Smooth muscle cell (in vitro differentiated cells): ENCODE data around the gene ZNF618. TPM values are rescaled to one million over a fixed set of nuclear protein-coding genes. Genes with fewer than 3 reads are reported as not detected.

Experiments used
- DNase-seq: peaks from one replicate; lab custom pipeline; 2025; ENCODE audit not compliant: unreplicated experiment; lab: John Stamatoyannopoulos, UW
- H2AFZ ChIP-seq: fragments of 200-600 bp; sonication (generic); 2 replicates; pipeline ENCODE4 v1.6.0; 2016; ENCODE audit warnings: antibody characterized with exemption, low read depth, mild to moderate bottlenecking
- H3F3A ChIP-seq: fragments of 200-600 bp; sonication (generic); 2 replicates; pipeline ENCODE4 v1.6.0; 2017; ENCODE audit warnings: antibody characterized with exemption, low read depth
- H3K27ac ChIP-seq: fragments of 200-600 bp; sonication (generic); 2 replicates; pipeline ENCODE4 v1.5.1; 2016; ENCODE audit warnings: low read depth, mild to moderate bottlenecking
- H3K27me3 ChIP-seq: fragments of 200-600 bp; sonication (generic); 2 replicates; pipeline ENCODE4 v1.6.1; 2016; ENCODE audit warnings: low read depth, mild to moderate bottlenecking
- H3K36me3 ChIP-seq: fragments of 200-600 bp; sonication (generic); 2 replicates; pipeline ENCODE4 v1.5.1; 2016; ENCODE audit warnings: low read depth
- H3K4me1 ChIP-seq: fragments of 200-600 bp; sonication (generic); 2 replicates; pipeline ENCODE4 v1.5.1; 2016; ENCODE audit warnings: low read depth
- H3K4me2 ChIP-seq: fragments of 200-600 bp; sonication (generic); 2 replicates; pipeline ENCODE4 v1.6.0; 2016; ENCODE audit warnings: mild to moderate bottlenecking
- H3K4me3 ChIP-seq: fragments of 200-600 bp; sonication (generic); 2 replicates; pipeline ENCODE4 v1.5.1; 2016; ENCODE audit warnings: mild to moderate bottlenecking
- H3K79me2 ChIP-seq: fragments of 200-600 bp; sonication (generic); 2 replicates; pipeline ENCODE4 v1.6.0; 2016; ENCODE audit warnings: low read depth, mild to moderate bottlenecking
- H3K9ac ChIP-seq: fragments of 200-600 bp; sonication (generic); 2 replicates; pipeline ENCODE4 v1.6.0; 2016; ENCODE audit warnings: low read depth
- H3K9me3 ChIP-seq: fragments of 200-600 bp; sonication (generic); replicated peaks from 2 replicates; pipeline ENCODE4 v1.5.1; 2016; ENCODE audit warnings: low read depth
- H4K20me1 ChIP-seq: fragments of 200-600 bp; sonication (generic); 2 replicates; pipeline ENCODE4 v1.6.0; 2016; ENCODE audit warnings: low read depth
- CTCF ChIP-seq: fragments of 200-600 bp; sonication (generic); IDR thresholded peaks from 2 replicates; pipeline ENCODE4 v1.5.1; 2017; ENCODE audit warnings: borderline replicate concordance, mild to moderate bottlenecking, antibody characterized with exemption; ENCODE audit not compliant: insufficient read depth, poor library complexity, severe bottlenecking
- WGBS: methylation state at CpG from one replicate; pipeline ENCODE4 v1.1.7; 2016; ENCODE audit warnings: low lambda C conversion rate; 5-methylcytosine and 5-hydroxymethylcytosine counted together
- polyA plus RNA-seq: library from polyadenylated mRNA; unstranded; fragments of >200 nt; fragmentation: Nextera tagmentation; extraction: Ambion mirVana; gene quantifications from 2 replicates; pipeline ENCODE4 v1.2.1, GENCODE V29; 2016
- total RNA-seq: library from RNA; depleted of rRNA; stranded (reverse); fragments of >200 nt; gene quantifications from 2 replicates; pipeline ENCODE4 v1.2.3, GENCODE V29; 2014

ZNF618 gene
- total and polyA plus RNA-seq, 2 experiments from 2014 or later: 9.9 to 19.5 TPM

GRCh38 chr9:114001410-114001685 is 125.2 kb downstream of the ZNF618 start:
- no peak overlapping the region for H3K4me2 ChIP-seq
- H2AFZ ChIP-seq: no peak overlapping the region
- H4K20me1 ChIP-seq: peaks cover 14% of the 10 kb centered on the region
- DNase-seq: no peak
- WGBS: 84% methylated on average over 3 of the region's 3 CpGs
- no peaks in the 10 kb centered on the region for H3K27me3 ChIP-seq
- H3K4me3 ChIP-seq: no peak overlapping the region
- H3F3A ChIP-seq: peaks cover 6% of the 10 kb centered on the region
- H3K9ac ChIP-seq: no peak overlapping the region
- no peaks in the 10 kb centered on the region for H3K36me3 ChIP-seq
- no peak overlapping the region for H3K27ac ChIP-seq
- no peaks in the 10 kb centered on the region for H3K79me2 ChIP-seq
- H3K4me1 ChIP-seq: peaks cover 4% of the 10 kb centered on the region
- H3K9me3 ChIP-seq: no peaks in the 10 kb centered on the region
- TF ChIP-seq CTCF: no peak

- 94% methylated on average over 12 of the region's 12 CpGs for WGBS
- no peak for TF ChIP-seq CTCF
- H3K4me3 ChIP-seq: no peak overlapping the region
- no peak overlapping the region for H2AFZ ChIP-seq
- peaks cover 4% of the 10 kb centered on the region for H3K4me1 ChIP-seq
- no peaks in the 10 kb centered on the region for H3K27me3 ChIP-seq
- no peak overlapping the region for H3K27ac ChIP-seq
- DNase-seq: no peak
- no peaks in the 10 kb centered on the region for H3K9me3 ChIP-seq
- peaks cover 6% of the 10 kb centered on the region for H3F3A ChIP-seq
- no peaks in the 10 kb centered on the region for H3K36me3 ChIP-seq
- peaks cover 13% of the 10 kb centered on the region for H4K20me1 ChIP-seq
- no peaks in the 10 kb centered on the region for H3K79me2 ChIP-seq
- no peak overlapping the region for H3K9ac ChIP-seq
- H3K4me2 ChIP-seq: no peak overlapping the region
Observed at GRCh38 chr9:114001794-114002261, 125.7 kb downstream of the ZNF618 start.

DNA sequence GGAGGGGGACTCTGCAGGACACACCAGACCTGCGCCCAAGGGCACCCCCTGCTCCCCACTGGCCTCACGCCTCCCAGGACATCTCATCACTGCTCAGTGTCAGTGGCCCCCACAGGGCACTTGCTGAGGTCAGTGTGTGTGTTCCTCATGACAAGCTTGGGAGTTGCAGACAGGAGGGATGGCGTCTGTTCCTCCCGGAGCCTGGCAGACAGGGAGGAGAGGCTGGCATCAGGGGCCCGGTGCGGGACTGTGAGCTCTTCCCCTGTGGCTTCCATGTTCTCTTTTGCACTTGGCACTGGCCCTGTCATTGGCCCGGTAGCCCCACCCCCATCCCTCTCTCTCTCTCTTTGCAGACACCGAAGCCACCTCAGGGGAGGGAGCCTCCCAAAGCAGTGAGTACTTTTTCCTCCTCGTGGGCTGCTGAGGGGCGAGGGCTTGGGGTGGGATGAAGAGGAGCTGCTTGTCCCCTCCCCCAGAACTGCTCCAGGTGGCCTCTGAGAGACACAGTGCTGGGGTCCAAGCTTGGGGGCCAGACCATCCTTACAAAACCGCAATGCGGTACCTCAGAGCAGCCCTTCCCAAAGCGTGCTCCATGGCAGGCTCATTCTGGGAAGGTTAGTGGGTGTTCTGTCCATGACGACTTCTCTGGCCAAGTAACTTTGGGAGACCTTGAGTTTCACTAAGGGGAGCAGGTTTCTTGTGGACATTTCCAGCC is 126.3 kb downstream of the ZNF618 start:
- TF ChIP-seq CTCF: no peak
- H3K4me3 ChIP-seq: no peak overlapping the region
- WGBS: 93% methylated on average over 14 of the region's 14 CpGs
- no peaks in the 10 kb centered on the region for H3K27me3 ChIP-seq
- no peak for DNase-seq
- no peak overlapping the region for H2AFZ ChIP-seq
- no peaks in the 10 kb centered on the region for H3K9me3 ChIP-seq
- H3F3A ChIP-seq: peaks cover 6% of the 10 kb centered on the region
- peaks cover 4% of the 10 kb centered on the region for H3K4me1 ChIP-seq
- H3K9ac ChIP-seq: no peak overlapping the region
- peak overlapping the region; percentile 80 for H3K27ac ChIP-seq
- no peak overlapping the region for H3K4me2 ChIP-seq
- H3K36me3 ChIP-seq: no peaks in the 10 kb centered on the region
- peaks cover 13% of the 10 kb centered on the region for H4K20me1 ChIP-seq
- no peaks in the 10 kb centered on the region for H3K79me2 ChIP-seq

DNA sequence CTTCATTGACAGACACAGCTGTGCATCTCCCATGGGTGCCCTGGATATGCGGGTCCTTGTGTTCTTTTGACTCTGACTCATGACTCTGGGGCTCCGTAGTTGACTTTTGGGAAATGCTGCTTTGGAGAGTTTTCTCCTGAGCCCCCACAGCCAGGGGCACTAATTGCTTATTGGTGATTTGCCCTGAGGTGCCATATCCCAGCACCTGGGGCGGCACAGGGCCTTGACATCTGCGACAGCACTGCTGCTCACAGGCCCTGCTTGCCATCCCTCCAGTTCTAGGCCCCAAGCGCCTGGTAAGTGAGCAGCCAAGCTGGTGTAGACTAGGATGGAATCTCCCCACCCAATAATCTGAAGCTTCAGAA is 126.9 kb downstream of the ZNF618 start:
- WGBS: 99% methylated on average over 5 of the region's 5 CpGs
- no peak for TF ChIP-seq CTCF
- H3K4me1 ChIP-seq: peaks cover 4% of the 10 kb centered on the region
- H3K4me3 ChIP-seq: no peak overlapping the region
- no peaks in the 10 kb centered on the region for H3K79me2 ChIP-seq
- H2AFZ ChIP-seq: no peak overlapping the region
- peak overlapping the region; percentile 67 for H3K4me2 ChIP-seq
- peak overlapping the region; percentile 80 for H3K27ac ChIP-seq
- H4K20me1 ChIP-seq: peaks cover 13% of the 10 kb centered on the region
- no peak for DNase-seq
- H3F3A ChIP-seq: peaks cover 6% of the 10 kb centered on the region
- no peaks in the 10 kb centered on the region for H3K27me3 ChIP-seq
- H3K9ac ChIP-seq: no peak overlapping the region
- no peaks in the 10 kb centered on the region for H3K36me3 ChIP-seq
- no peaks in the 10 kb centered on the region for H3K9me3 ChIP-seq
